PFSK-1 (cell line): ENCODE measurements around the gene NDP.

Experiments used
- FOXP2 ChIP-seq: optimal IDR thresholded peaks from 2 replicates; pipeline ENCODE3; 2011; ENCODE audit warnings: borderline replicate concordance, control low read depth, inconsistent platforms; ENCODE audit not compliant: insufficient read depth; ENCODE audit errors: extremely low read length, extremely low read depth
- POLR2AphosphoS5 ChIP-seq: IDR thresholded peaks from 2 replicates; pipeline ENCODE4 v1.6.1; 2012; ENCODE audit warnings: low read depth, mild to moderate bottlenecking, control low read depth, low read length, moderate library complexity
- REST ChIP-seq, 2 experiments: IDR thresholded peaks; 2 replicates each; pipeline versions ENCODE4 v1.6.1 to v1.8.0; 2011 to 2012; ENCODE audit warnings: low read depth in 2 of 2, low read length in 2 of 2, control low read depth in 1 of 2, inconsistent platforms in 1 of 2, mild to moderate bottlenecking in 1 of 2, moderate library complexity in 1 of 2; ENCODE audit not compliant: insufficient read depth in 1 of 2
- SIN3A ChIP-seq: IDR thresholded peaks from 2 replicates; pipeline ENCODE4 v1.6.1; 2012; ENCODE audit warnings: mild to moderate bottlenecking, low read length, moderate library complexity, borderline replicate concordance; ENCODE audit not compliant: insufficient read depth
- TAF1 ChIP-seq: IDR thresholded peaks from 2 replicates; pipeline ENCODE4 v1.6.1; 2012; ENCODE audit warnings: low read length, control low read depth, borderline replicate concordance; ENCODE audit not compliant: insufficient read depth

DNA sequence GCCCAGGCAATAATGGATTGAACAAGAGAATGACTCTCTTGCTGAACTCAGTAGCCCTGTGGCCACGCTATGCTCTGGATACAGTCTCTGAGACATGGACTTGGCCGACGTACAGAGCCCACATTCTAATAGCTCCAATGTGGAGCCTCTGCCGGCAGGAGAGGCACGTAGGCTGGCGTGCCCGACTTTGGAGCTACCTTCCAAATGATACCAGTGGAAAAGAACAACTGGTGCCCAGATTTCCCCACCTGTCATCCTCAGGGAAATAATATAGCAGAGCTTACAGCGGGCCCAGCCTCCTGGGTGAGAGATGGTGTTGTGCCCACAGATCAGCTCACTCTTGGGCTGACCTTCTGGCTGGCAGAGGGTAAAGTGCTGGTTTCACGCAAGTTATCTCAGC lies 10.6 kb downstream of the NDP start:
- TF ChIP-seq REST (IDR thresholded peaks at IDR 0.05; ENCODE audit: insufficient read depth in 1 of 2, low read depth in 2 of 2, low read length in 2 of 2) (no peak), TAF1 (no peak), POLR2AphosphoS5 (no peak), FOXP2 (no peak), SIN3A (no peak)
